ENCODE data around the gene SRBD1. TPM values are rescaled to one million over a fixed set of nuclear protein-coding genes. Genes with fewer than 3 reads are reported as not detected.

SRBD1 gene
- polyA plus RNA-seq, 3 donors = 5.8 to 9.2 (median 7.0) TPM

DNA sequence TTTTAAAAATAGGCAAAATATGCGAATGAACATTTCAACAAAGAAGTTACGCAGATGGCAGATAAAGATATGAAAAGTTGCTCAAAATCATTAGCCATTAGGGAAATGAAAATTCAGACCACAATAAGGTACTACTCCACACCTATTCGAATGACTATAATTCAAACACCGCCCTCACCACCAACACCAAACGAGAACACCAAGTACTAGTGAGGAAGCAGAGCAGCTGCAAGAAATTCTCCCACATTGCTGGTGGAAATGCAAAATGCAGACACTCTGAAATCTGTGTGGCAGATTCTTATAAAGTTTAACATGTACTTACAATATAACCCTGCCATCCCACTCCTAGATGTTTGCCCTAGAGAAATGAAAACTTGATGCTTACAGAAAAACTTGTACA is 23.2 kb upstream of the SRBD1 start:
- H3K36me3 ChIP-seq (replicated peaks in 1 of 2; ENCODE audit: control insufficient read depth in 1 of 2, insufficient read depth in 2 of 2, low read length in 2 of 2) = no peaks in the 10 kb centered on the region
- H3K4me2 ChIP-seq (replicated peaks; ENCODE audit: extremely low read depth, low read length, poor library complexity, severe bottlenecking) = no peak overlapping the region
- peaks cover 18% of the 10 kb centered on the region for H3K4me1 Mint-ChIP-seq
- H3K4me1 ChIP-seq (ENCODE audit: control insufficient read depth in 1 of 2, insufficient read depth in 2 of 2, low read length in 2 of 2) = peaks cover 13 to 21% of the 10 kb centered on the region in 2 donors
- no peaks in the 10 kb centered on the region for H3K79me2 ChIP-seq (ENCODE audit: insufficient read depth, low read length)
- no peak overlapping the region for H3K4me3 ChIP-seq (replicated peaks in 1 of 3; ENCODE audit: low read depth in 2 of 3, low read length in 3 of 3)
- no peaks in the 10 kb centered on the region for H4K20me1 ChIP-seq (ENCODE audit: insufficient read depth, low read length)
- DNase-seq = no peak
- intact Hi-C loops (cut with micrococcal nuclease) = no loop called here
- H3K36me3 Mint-ChIP-seq = no peaks in the 10 kb centered on the region
- no peak overlapping the region for H3K27ac Mint-ChIP-seq
- no peak overlapping the region for H3K27ac ChIP-seq (ENCODE audit: low read depth in 1 of 2, low read length in 2 of 2)
- no peak overlapping the region for H3K4me3 Mint-ChIP-seq
- H3K9ac ChIP-seq (ENCODE audit: insufficient read depth, low read length, poor library complexity, severe bottlenecking) = no peak overlapping the region
- H3K9me3 ChIP-seq (replicated peaks in 1 of 2; ENCODE audit: control insufficient read depth in 1 of 2, insufficient read depth in 1 of 2, low read length in 2 of 2) = no peaks in the 10 kb centered on the region
- TF ChIP-seq CTCF (IDR thresholded peaks at IDR 0.05) = no peak
- H3K27me3 Mint-ChIP-seq (ENCODE audit: low read depth in 3 of 3) = peaks cover 1 to 14% (median 5%) of the 10 kb centered on the region in 3 donors
- WGBS (ENCODE audit: insufficient coverage) = no CpG with 5 or more reads among the region's 5 CpGs
- peaks cover 0 to 3% (median 0%) of the 10 kb centered on the region in 7 donors for H3K9me3 Mint-ChIP-seq
- no peaks in the 10 kb centered on the region for H3K27me3 ChIP-seq (ENCODE audit: control insufficient read depth in 2 of 2, insufficient read depth in 2 of 2, low read length in 2 of 2)
- H2AFZ ChIP-seq (ENCODE audit: insufficient read depth, low read depth, low read length, poor library complexity, severe bottlenecking) = no peak overlapping the region

- Mint-ChIP-seq H3K4me1 (peaks cover 5% of the 10 kb centered on the region), H3K27me3 (ENCODE audit: low read depth in 3 of 3) (peaks cover 0 to 5% (median 1%) of the 10 kb centered on the region in 3 donors), H3K27ac (no peak overlapping the region), H3K36me3 (no peaks in the 10 kb centered on the region), H3K9me3 (peaks cover 0 to 3% (median 0%) of the 10 kb centered on the region in 7 donors), H3K4me3 (no peak overlapping the region)
- no peaks in the 10 kb centered on the region for H3K9me3 ChIP-seq (replicated peaks in 1 of 2; ENCODE audit: control insufficient read depth in 1 of 2, insufficient read depth in 1 of 2, low read length in 2 of 2)
- no peak overlapping the region for H3K4me2 ChIP-seq (replicated peaks; ENCODE audit: extremely low read depth, low read length, poor library complexity, severe bottlenecking)
- H3K79me2 ChIP-seq (ENCODE audit: insufficient read depth, low read length) = no peaks in the 10 kb centered on the region
- no CpG with 5 or more reads among the region's 3 CpGs for WGBS (ENCODE audit: insufficient coverage)
- H3K4me1 ChIP-seq (ENCODE audit: control insufficient read depth in 1 of 2, insufficient read depth in 2 of 2, low read length in 2 of 2) = peaks cover 1 to 7% of the 10 kb centered on the region in 2 donors
- H3K4me3 ChIP-seq (replicated peaks in 1 of 3; ENCODE audit: low read depth in 2 of 3, low read length in 3 of 3) = no peak overlapping the region
- no peak for DNase-seq
- no peak overlapping the region for H3K9ac ChIP-seq (ENCODE audit: insufficient read depth, low read length, poor library complexity, severe bottlenecking)
- H4K20me1 ChIP-seq (ENCODE audit: insufficient read depth, low read length) = no peaks in the 10 kb centered on the region
- intact Hi-C loops (cut with micrococcal nuclease) = no loop called here
- no peak for TF ChIP-seq CTCF (IDR thresholded peaks at IDR 0.05)
- H2AFZ ChIP-seq (ENCODE audit: insufficient read depth, low read depth, low read length, poor library complexity, severe bottlenecking) = no peak overlapping the region
- no peaks in the 10 kb centered on the region for H3K27me3 ChIP-seq (ENCODE audit: control insufficient read depth in 2 of 2, insufficient read depth in 2 of 2, low read length in 2 of 2)
- no peak overlapping the region for H3K27ac ChIP-seq (ENCODE audit: low read depth in 1 of 2, low read length in 2 of 2)
- no peaks in the 10 kb centered on the region for H3K36me3 ChIP-seq (replicated peaks in 1 of 2; ENCODE audit: control insufficient read depth in 1 of 2, insufficient read depth in 2 of 2, low read length in 2 of 2)
These were observed 20.9 kb upstream of the SRBD1 start for GRCh38 chr2:45631955-45632354.
